Panc1 (cell line): ENCODE measurements around the gene RHD. TPM values are rescaled to one million over a fixed set of nuclear protein-coding genes. Genes with fewer than 3 reads are reported as not detected.
"Not testable (repeated sequence)": the region's sequence is repeated elsewhere in the genome, so short reads cannot be mapped to it uniquely, and the experiment has no call there.

Experiments used
- ATAC-seq: fragments of 200-7000 bp; cut with Tn5 transposase; 2 replicates; pipeline ENCODE4 v1.9.1; 2020; ENCODE audit warnings: mild to moderate bottlenecking, moderate library complexity
- BruUV-seq: library from RNA; stranded (reverse); fragments of 400-500 nt; replicated peaks from 2 replicates; lab custom pipeline; 2021; lab: Mats Ljungman, UMichigan
- CTCF ChIA-PET: fragments of 300-600 bp; sonication (Branson Sonifier 250); formaldehyde crosslinking; loops from one replicate; lab custom pipeline; 2022; ENCODE audit warnings: antibody characterized with exemption; lab: Charles Lee
- POLR2A ChIA-PET: fragments of 300-600 bp; sonication (Branson Sonifier 250); formaldehyde crosslinking; loops from one replicate; lab custom pipeline; 2022; ENCODE audit warnings: antibody characterized with exemption; lab: Charles Lee
- DNase-seq: peaks from one replicate; pipeline ENCODE4 v3.0.0-alpha.2; 2010; ENCODE audit warnings: low read depth, low spot score
- H3K27ac ChIP-seq: 2 replicates; pipeline ENCODE4 v1.5.1; 2011; ENCODE audit warnings: mild to moderate bottlenecking, low read length, inconsistent platforms
- H3K27me3 ChIP-seq: fragments of 200-500 bp; sonication (Bioruptor generic); 2 replicates; pipeline ENCODE4 v1.6.0; 2014; ENCODE audit warnings: low read length, inconsistent platforms; ENCODE audit not compliant: control insufficient read depth, insufficient read depth
- H3K36me3 ChIP-seq: fragments of 200-500 bp; sonication (Bioruptor generic); 2 replicates; pipeline ENCODE4 v1.5.1; 2014; ENCODE audit warnings: inconsistent platforms, mild to moderate bottlenecking, low read length, moderate library complexity; ENCODE audit not compliant: control insufficient read depth, insufficient read depth
- H3K4me1 ChIP-seq: 2 replicates; pipeline ENCODE4 v1.5.1; 2011; ENCODE audit warnings: inconsistent platforms, mild to moderate bottlenecking, low read length, moderate library complexity; ENCODE audit not compliant: control insufficient read depth, insufficient read depth
- H3K4me3 ChIP-seq, 2 experiments: 2 replicates each; pipeline ENCODE4 v1.5.1; 2011 to 2012; ENCODE audit warnings: low read depth in 2 of 2, low read length in 2 of 2, mild to moderate bottlenecking in 2 of 2, inconsistent platforms in 1 of 2, moderate library complexity in 1 of 2
- H3K9me3 ChIP-seq: fragments of 200-500 bp; sonication (Bioruptor generic); 2 replicates; pipeline ENCODE4 v1.5.1; 2014; ENCODE audit warnings: low read depth, mild to moderate bottlenecking, inconsistent platforms, low read length, moderate library complexity; ENCODE audit not compliant: control insufficient read depth, insufficient read depth
- POLR2AphosphoS5 ChIP-seq: IDR thresholded peaks from 2 replicates; pipeline ENCODE4 v1.6.1; 2012; ENCODE audit warnings: mild to moderate bottlenecking, low read depth, low read length, moderate library complexity
- in situ Hi-C: cut with HindIII; loops from 2 replicates; pipeline ENCODE4 v1.10.0; 2016; ENCODE audit warnings: low sequenced_read_pairs, low pct_unique_long_range_greater_than_20kb
- intact Hi-C: fragments of 100-400 bp; cut with micrococcal nuclease; formaldehyde crosslinking; loops from one replicate; pipeline ENCODE4 v1.10.0; 2022; ENCODE audit not compliant: unreplicated experiment
- total RNA-seq: library from RNA; stranded (reverse); gene quantifications from one replicate; pipeline ENCODE4 v1.2.1, GENCODE V29; 2021; ENCODE audit not compliant: unreplicated experiment

The RHD gene
- total RNA-seq, 1 experiment from 2014 or later = not detected

- in situ Hi-C loops (no loop called here), intact Hi-C loops (no loop called here)
- H3K4me1 ChIP-seq = no peaks in the 10 kb centered on the region
- no peaks in the 10 kb centered on the region for H3K36me3 ChIP-seq
- ATAC-seq = no peak
- no peaks in the 10 kb centered on the region for H3K9me3 ChIP-seq
- no TSS peak for BruUV-seq
- no peak for TF ChIP-seq POLR2AphosphoS5
- no peak overlapping the region for H3K27ac ChIP-seq
- ChIA-PET POLR2A (no interaction called here), CTCF (no interaction called here)
- no peak overlapping the region for H3K4me3 ChIP-seq
- H3K27me3 ChIP-seq = no peaks in the 10 kb centered on the region
- no peak for DNase-seq
Measured at GRCh38 chr1:25369241-25369640, 96.9 kb downstream of the RHD start.

DNA sequence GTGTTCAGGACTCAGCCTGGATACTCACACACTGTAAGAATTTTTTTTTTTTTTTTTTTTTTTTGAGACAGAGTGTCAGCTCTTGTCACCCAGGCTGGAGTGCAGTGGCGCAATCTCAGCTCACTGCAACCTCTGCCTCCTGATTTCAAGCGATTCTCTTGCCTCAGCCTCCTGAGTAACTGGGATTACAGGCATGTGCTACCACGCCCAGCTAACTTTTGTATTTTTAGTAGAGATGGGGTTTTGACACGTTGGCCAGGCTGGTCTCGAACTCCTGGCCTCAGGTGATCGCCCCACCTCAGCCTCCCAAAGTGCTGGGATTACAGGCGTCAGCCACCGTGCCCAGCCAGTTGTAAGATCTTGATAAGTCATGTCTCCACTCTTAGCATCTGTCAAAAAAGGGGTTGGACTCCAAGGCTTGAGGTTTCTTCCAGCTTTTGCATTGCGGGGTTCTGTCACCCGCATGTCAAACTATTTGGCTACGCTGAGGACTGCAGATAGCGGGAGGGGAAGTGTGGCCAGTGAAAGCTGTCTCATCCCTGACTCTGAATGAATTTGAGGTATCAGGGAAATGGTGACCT lies 97.5 kb downstream of the RHD start:
- H3K4me1 ChIP-seq, DNase-seq, intact Hi-C loops, H3K27ac ChIP-seq, in situ Hi-C loops, H3K9me3 ChIP-seq, ATAC-seq, H3K27me3 ChIP-seq, CTCF ChIA-PET, BruUV-seq, H3K36me3 ChIP-seq, H3K4me3 ChIP-seq, POLR2A ChIA-PET: not testable (repeated sequence)

DNA sequence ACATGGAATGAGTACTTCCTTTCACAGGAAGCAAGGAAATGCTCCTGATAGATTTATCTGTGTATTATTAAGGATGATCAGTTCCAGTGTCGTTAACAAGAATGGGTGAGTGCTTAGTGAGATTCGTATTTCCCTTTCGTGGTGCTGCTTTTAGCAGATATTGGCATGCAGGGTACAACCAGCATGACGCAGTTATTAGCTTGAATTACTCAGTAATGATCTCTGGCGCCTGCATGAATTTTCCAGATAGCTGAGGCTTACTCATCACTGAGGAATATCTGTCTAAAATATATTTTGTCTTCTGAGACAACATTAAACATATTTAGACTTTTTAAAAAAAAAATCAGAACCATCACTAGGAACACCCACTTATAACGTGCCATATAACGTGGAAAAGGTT lies 99.4 kb downstream of the RHD start:
- DNase-seq, CTCF ChIA-PET, H3K36me3 ChIP-seq, H3K4me1 ChIP-seq, BruUV-seq, POLR2A ChIA-PET, H3K27me3 ChIP-seq, H3K4me3 ChIP-seq, intact Hi-C loops, ATAC-seq, H3K27ac ChIP-seq, H3K9me3 ChIP-seq, in situ Hi-C loops: not testable (repeated sequence)

DNA sequence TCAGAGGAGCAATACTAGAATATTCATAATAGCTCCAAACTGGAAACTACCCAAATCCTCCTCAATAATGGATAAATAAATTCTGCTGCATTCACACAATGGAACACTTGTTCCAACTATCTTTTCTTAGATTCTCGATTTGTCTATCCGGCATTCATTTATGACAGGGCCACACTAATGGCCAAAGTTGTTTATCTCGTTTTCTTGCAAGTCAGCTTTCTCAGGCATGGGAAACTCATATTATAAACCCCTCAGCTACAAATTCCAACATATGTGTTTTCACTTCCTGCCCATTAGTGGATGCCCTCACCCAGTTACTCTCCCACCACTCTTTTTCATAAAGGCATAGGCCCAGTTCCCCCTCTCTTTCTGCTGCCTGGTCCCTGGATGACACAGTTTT lies 106.1 kb downstream of the RHD start:
- H3K4me1 ChIP-seq, H3K4me3 ChIP-seq, H3K27ac ChIP-seq, CTCF ChIA-PET, BruUV-seq, in situ Hi-C loops, H3K36me3 ChIP-seq, DNase-seq, POLR2A ChIA-PET, H3K9me3 ChIP-seq, ATAC-seq, intact Hi-C loops, H3K27me3 ChIP-seq: not testable (repeated sequence)

Other genes starting within 250 kb of the RHD start
- 28.9 TPM for gene SYF2, start 40.0 kb upstream of the RHD start, total RNA-seq
- 104 TPM for gene RSRP1, start 25.1 kb upstream of the RHD start, total RNA-seq
- 124 TPM for gene TMEM50A, start 65.8 kb downstream of the RHD start, total RNA-seq
- gene RHCE, start 148.3 kb downstream of the RHD start, total RNA-seq = not detected
- gene MACO1, start 158.4 kb downstream of the RHD start, total RNA-seq = 16.5 TPM